ENCODE results near the gene SCYL3.

GRCh38 chr1:169885207-169885606 is 8.5 kb downstream of the SCYL3 start:
- TF ChIP-seq CTCF (IDR thresholded peaks at IDR 0.05) (no peak), POLR2A (IDR thresholded peaks at IDR 0.05) (no peak), POLR2AphosphoS5 (IDR thresholded peaks at IDR 0.05) (no peak)
